ENCODE results near the gene LSMEM2.

The LSMEM2 gene

DNA sequence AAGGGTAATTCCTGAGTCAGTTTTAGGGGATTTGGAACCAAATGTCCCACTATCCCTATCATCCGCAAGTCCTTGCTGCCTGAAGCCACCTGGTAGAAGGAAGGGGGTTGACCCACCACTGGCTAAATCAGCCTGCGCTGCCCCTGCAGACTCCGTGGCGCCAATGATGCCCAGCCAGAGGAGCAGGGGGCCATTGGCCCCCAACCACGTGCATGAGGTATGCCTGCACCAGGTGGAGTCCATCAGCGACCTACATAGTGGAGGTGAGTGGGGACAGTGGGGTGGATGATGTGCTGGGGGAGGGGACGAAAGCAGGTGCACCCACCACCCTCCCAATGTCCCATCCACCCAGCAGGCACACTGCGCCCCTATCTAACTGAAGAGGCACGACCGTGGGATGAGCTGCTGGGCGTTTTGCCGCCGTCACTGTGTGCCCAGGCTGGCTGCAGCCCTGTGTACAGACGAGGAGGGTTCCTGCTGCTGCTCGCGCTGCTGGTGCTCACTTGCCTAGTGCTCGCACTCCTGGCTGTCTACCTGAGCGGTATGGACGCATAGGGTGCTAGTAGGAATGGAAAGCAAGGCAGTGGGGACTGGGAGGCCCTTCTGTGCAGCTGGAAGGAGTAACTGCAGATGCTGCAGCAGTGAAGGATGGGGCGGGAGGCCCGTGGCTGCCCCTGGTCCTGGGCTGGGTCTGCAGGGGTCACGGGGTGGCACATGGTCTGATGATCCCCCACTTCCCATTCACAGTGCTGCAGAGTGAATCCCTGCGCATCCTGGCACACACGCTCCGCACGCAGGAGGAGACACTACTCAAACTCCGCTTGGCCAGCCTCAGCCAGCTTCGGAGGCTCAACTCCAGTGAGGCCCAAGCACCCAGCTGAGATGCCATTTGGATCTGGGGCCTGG is 7.7 kb downstream of the LSMEM2 start:
- DNase-seq = no peak

DNA sequence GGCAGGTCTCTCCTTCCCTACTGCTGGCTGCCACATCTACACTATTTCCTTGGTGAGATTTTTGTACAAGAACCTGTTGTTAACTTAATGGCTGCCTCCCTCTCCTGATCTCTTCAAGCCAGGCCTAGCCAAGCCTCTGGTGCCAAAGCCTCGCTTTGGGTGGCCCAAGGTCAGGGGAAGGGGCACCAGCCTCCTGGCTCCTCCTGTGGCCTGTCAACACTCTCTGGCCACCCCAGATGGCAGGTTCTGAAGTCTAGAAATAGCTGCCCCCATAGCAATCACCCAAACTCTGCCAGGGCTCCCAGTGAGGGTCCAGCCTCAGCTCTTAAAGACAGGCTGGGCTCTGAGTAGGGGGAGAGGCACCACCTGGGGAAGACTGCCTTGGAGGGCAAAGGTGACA is 8.4 kb downstream of the LSMEM2 start:
- no peak for DNase-seq

DNA sequence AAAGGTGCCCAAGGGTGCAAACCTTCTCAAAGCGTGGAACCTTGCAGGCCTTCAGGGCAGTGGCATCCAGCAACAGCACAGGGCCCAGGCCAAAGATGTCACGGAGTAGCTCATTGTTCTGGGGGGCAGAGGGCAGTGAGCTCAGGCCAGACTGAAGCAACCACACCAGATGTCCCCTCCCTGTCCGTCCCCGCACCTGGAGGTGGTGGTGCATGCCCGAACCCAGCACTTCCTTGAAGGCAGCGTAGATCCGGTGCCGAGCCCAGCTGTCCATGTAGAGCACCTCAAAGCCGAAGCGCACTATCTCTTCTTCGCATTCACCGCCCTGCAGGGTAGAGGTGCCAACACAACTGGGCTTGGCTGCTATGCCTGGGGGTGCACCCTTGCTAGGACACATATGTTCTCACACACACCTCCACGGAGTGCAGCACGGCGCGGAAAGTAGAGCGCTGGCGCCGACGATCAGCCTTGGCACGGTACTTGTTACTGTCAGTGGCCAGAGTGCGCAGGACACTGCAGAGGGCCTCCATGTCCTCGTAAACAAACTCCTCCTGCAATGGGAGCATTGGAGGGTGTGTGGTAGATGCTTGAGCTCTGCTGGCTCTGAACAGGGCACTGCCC is 9.6 kb downstream of the LSMEM2 start:
- DNase-seq = no peak

DNA sequence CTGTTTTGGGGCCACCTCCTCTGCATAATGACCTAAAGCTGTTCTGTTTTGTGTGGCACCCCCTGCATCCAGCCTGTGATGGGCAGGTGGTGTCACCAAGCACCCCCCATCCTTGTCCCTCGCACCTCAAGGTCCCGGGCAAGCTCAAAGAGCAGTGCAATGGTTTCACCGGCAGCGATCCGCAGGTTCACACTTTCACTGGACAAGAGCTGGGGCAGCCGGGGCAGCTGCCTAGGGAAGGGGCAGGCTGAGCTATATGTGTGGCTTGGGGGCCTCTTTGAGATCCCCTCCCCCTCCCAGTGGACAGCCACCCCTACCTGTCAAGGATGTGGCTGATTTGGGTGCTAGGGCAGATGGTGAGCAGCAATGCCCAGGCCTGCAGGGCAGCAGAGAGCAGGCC is 10.2 kb downstream of the LSMEM2 start:
- DNase-seq = no peak

DNA sequence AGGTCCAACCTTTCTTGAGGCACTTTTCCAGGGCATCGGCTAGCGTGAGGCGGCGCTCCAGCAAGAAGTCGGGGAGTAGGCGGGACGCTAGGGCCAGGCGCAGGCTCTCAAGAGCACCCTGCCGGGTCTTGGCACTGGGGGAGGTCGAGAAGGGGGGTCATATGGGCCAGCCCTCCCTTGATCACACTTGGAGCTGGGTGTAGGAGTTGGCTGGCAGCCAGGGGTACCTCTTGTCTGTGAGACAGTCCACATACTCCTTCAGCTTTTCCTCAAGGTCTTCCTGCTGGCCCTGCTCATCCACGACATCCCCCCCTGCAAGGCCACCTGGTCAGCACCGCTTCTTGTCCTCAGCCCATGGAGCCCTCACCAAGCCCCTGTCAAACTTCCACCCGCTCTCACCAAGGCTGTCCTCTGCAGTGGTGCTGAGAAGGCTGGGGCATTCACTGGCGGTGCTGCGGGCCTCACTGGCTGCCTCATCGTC is 11.3 kb downstream of the LSMEM2 start:
- DNase-seq = no peak

DNA sequence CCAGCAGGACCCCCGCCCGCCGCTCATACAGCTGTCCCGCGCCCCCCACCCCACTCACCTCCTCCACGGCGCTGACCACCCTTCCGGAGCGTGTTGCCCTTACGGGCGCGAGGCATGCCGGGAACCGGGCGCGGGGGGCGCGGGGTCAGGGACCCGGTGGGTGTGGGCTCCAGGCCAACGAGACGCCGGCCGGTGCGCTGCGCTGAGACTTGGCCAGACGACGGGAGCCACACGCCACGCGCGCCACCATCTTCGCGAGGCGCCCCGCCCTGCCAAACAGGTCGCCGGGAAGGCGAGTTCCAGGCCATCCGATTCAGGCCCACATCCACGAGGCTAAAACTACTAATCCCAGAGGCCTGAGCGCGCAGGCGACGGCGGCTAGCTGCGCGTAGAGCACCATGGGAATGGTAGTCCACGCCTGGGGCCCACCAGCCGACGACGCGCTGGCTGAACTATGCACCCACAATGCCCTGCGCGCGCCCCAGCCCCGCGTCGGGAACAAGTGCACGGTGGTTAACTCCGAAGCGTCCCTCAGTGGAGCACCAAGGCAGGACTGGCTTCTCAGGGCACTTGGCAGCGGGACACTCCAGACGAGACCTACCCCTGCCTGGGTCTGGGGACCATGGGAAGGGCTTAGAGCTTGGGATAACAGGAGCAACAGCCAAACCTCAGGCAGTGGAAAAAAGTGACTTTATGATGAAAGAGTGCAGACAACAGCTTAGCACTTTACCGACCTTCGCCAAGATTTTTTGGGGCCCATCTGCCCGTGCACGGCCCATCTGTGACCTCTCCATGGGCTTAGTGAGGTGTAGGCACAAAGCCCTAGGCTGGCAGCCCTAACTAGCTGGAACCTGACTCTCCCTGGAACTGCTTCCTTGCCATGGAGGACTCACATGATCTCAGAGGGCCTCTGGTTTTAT is 13.5 kb downstream of the LSMEM2 start, which contains the start of gene IFRD2:
IFRD2 (minus strand) TSS at position 271 of the 920 bp plus-strand sequence; CDS start at position 116, 155 bp downstream.
- peak; percentile 61 for DNase-seq

DNA sequence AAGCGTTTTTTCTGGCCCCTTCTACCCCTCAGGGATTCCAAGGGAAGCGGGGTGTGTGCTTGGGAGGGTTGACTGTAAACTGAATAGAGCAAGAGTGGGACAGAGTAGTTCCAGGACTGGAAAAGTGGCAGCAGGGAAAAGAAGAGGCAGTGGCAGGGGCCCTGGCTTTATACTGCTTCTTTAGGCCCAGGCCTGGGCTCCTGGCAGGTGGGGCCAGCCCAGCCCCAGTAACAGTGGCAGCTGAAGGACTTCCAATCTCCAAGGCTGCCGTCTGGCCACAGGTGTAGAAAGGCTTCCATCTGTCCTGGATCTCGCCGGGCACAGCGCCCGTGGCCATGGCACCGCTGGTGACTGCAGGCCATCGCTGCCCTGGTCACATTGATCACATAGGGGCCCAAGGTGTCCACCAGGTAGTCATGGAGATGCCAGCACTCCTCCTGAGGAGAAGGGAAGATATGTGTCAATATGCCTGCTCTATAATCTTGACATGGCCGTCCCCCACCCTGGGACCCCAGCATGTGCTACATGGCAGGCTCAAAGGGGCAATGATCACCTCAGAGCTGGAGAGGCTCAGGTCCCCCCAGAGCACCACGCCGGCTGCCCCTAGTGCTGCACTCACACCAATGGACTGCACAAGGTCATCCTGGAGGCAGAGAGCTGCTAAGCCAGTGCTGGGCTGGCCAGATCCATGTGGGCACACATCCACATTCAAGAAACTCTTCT is 14.4 kb downstream of the LSMEM2 start:
- DNase-seq = no peak

DNA sequence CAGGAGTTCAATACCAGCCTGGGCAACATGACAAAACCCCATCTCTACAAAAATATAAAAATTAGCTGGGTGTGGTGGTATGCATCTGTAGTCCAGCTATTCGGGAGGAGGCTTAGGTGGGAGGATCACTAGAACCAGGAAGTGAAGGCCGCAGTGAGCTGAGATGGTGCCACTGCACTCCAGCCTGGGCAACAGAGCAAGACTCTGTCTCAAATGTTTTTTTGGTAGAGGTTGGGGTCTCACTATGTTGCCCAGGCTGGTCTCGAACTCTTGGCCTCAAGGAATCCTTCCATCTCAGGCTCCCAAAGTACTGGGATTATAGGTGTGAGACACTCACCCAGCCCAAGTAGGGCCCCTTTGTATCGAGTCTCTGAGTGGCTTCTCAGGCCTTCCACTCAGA is 15.2 kb downstream of the LSMEM2 start:
- DNase-seq = no peak

DNA sequence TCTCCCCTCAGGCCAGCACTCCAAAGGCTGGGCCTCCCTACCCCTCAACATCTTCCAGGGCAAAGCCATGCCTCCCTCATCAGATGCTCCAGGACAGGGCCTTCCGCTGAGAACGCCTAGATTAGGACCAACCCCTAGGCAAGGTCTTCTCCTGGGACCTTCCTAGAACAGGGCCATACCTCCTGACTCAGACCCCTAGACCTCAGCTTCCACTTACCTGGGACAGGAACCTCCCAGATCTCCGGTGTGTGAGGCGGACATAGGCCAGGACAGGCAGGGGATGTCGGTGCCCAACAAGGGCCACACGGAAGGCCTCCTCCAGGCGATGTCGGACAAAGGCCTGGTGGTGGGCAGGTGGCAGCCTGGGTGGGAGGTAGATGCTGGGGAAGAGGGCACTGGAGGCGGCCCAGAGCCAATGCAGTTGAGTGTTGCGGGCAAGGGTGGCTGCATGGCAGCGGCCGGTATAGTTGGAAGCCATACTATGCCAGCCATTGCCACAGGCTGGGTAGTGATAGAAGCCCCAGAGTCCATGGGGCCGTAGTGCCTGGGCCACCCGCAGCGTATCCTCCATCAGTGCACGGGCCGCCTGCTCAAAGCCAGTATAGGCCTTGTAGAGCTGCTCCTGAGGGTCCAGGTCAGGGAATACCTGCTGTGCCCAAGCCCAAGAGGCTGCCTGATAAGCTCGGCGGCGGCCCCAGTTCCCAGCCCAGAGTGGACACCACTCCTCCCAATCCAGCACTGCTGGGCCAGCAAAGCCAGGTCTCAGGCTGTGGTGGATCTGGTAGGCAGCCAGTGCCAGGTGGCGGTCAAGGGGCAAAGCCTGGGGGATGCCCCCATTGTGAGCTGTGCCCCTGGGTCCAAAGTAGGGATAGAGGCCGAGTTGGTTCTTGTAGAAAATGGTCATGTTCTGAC is 15.9 kb downstream of the LSMEM2 start:
- DNase-seq = no peak

DNA sequence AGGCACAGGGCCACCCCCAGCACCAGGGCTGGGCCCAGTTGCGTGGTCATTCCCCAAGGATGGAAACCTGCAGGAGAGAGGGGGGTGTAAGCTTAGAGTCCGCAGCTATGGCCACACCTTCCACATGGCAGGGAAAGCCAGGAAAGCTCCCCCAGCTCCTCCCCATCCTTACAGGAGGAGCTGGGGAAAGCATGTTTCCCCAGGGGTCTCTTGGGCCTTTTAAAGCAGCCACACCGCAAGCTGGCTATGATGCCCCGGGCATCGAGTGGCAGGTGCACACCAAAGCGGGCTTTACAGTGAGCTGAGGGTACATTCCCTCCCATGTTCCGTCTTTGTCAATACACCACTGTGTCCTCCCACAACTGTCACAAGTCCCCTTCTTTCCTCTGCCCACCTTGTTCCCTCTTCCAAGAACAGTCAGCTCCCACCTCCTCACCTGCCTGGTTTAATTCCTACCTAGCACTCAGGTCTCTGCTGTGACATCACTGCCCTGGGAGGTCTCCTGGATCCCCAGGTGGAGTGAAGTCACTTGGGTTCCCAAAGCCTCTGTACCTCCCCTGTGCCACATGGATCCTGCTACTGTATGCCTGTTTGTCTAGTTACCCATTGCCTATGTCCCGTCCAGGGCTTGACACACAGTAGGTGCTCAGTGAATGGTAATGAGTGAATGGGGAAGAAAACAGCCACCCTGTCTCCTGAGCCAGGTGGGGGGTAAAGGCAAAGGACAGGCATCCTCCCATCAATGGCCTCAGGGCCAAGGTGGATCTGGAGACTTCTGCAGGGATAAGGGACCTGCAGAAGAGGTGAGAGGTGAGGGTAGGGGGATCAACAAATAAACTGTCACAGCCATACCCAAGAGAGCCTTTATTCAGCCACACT is 16.9 kb downstream of the LSMEM2 start:
- DNase-seq = no peak

DNA sequence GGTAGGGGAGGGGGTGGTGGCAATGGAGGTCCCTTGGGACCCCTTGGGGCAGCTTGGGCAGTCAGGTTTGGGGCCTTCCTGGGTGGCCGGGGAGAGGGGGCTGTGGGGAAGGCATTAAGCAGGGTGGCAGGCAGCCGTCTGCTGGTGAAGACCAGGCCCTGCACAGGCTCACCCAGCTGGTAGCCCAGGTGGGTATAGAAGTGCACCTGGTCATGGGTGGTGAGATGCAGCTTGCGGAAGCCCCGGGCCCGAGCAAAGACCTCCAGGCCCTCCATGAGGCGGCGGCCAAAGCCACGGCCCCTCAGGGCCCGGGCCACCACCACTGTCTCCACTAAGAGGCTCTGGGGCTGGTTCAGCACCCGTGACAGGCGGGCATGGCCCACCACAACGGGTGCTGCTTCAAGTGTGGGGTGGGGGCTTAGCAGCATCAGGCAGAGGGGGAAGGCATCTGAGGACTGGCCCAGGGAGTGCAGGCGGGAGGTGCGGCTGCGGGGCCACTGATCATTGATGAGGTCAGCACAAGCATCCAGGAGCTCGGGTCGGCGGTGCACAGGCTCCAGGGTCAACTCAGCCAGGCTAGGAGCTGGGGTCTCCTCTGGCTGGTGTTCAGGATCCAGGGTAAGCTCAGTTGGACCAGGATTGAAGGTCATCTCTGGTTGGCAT is 18.0 kb downstream of the LSMEM2 start:
- DNase-seq = no peak

DNA sequence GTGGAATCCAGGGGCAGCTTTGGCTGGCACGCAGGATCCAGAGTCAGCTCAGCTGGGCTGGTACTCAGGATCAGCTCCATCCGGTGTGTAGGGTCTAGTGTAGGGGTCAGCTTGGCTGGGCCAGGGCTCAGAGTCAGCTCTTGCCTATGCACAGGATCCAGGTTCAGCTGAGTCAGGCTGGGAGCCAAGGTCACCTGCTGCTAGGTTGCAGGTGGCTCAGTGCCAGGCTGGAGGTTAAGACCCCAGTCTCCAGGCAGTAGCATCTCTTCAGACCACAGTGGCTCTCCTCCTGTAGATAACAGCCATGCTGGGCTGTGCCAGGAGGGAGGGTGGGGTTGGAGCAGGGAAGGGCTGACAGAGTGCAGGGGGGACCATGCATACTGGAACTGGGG is 18.5 kb downstream of the LSMEM2 start:
- no peak for DNase-seq

DNA sequence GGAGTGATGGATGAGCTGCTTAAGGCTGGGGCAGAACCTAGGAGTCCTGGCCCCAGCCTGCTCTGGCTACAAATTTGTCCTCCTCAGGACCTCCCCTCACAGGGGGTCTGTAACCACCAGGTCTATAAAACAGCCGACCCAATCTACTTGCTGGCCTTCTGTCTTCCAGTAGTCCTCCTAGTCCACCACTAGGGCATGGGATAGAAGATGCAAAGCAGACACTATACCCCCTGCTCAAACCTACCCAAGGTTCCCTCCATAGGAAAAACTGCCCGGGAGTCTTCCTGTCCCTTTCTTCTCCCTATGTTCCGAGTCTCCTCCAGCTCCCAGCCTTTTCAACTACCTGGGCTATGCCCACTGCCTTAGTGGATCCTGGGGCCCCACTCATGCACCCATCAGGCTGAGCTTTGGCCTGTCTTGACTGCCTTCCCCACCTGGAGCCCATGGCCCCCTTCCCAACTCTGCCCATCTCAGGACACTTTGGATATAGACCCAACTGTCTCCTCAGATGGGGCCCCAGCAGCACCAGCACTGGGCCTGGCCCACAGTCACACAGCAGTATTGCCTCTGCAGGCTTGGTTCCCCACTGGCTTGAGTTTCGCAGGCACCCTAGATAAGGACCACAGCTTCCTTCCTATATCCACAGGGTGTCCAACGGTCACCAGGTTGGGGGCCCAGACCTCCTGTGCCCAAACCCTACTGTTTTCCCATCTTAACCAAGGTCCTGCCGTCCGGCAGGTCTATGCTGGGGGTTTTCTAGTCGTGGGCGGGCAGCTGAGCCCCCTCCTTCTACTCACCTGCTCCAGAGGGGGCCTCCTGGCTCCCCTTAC is 19.2 kb downstream of the LSMEM2 start:
- no peak for DNase-seq

DNA sequence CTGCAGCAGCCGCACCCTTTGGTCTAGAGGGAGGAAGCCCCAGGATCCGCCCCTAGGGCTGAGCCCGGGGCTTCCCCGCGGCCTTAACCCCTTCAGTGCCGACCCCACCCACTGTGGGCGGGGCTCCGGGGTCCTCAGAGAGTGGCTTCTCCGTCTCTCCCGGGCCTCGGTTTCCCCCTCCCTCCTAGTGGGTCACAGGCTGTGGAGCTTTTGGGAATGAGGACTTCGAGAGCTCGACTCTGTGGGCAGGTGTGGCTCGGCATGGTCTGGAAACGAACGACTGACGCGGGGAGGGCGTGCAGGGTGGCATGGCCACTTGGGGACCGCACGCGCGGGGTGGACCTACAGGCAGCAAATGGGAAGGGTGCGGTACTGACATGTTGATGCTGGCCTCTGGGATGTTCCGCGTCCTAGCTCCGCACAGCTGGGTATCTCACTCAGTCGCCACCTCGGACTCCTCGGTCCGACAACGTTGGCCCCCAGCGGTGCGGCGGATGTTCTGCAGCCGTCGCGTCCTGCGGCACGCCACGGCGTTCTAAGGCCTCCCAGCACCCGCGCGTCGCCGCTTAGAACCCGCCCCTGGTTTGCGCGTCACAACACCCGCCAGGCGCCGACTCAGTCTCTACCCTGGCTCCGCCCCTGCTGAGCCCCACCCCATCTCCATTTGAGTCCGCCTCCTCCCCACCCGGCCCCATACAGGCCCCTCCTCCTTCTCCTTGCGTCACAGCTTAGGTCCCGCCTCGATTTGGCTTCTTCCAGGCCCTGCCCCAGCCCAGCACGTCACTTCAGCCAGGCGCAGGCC is 20.1 kb downstream of the LSMEM2 start, which contains the start of the genes HYAL3 and NAA80:
HYAL3 (minus strand) TSS at position 570 of the 802 bp plus-strand sequence. CDS start 3,803 bp downstream, outside the sequence.
NAA80 (minus strand) TSS at position 570 of the 802 bp plus-strand sequence. CDS start 1,942 bp downstream, outside the sequence.
- peak; percentile 74 for DNase-seq

DNA sequence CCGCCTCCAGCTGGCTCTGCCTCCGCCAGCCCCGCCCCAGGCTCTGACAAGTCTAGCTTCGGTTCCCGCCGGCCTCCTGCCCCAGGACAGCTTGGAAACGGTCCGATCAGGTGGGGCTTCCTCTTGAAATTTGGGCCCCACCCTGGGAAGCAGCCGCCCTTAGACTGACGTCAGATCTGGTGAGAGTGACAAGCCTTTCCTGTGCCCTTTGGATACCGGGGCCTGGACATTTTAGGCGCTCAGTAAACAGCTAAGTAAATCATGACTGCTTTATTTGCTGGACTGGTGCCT is 20.7 kb downstream of the LSMEM2 start:
- no peak for DNase-seq

DNA sequence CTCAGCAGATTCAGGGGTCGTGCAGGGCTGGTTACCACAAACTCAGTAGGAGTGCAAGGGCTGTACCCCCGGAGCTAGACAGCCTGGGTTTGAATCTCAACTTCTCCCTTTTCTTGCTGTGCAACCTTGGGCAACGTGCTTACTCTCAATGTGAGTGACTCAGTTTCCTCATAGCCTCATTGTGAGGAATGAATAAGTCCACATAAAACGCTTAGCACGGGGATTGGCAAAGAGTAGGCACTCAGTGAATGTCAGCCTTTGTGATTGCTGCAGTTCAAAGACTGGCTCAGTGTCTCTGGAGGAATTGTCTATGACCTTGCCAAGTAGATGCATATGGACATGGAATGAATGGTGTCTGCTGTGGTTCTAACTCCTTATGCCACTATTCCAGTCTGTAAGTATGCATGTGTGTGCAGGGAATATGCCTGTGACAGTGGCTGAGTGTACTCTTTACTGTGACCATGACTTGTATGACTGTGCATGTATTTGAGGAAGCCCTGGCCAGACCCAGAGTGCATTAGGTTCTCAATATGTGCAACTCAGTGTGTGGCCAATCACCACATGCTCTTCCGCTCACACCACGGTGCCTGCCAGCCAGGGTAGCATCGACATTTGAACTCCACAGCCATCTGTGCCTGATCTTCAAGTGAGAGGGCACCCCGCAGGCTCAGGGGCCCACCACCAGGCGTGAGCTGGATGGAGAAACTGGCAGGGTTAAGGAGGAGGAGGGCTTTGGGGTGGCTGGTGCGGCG is 21.2 kb downstream of the LSMEM2 start:
- no peak for DNase-seq

DNA sequence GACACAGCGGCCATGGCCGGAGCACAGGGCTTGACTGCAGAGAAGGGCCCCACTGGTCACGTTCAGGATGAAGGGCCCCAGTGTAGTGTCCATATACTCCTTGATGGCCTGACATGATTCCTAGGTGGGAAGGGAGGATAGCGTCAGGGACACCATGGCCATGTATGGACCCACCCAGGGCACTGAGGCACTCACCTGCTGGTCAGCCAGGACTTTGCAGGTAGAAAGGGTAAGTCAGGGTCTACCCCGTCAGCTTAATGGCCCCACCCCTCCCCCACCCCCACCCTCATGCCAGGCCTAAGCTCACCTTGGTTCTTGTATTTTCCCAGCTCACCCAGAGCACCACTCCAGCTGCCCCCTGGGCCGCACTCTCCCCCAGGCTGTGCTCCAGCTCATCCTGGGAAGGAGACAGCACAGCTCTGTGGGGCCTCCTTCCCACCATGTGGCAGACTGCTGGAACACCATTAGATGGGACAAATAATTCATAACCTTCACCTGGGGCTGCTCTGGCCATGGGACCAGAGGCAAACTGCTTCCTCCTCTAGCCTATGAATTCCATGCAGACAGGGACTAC is 21.9 kb downstream of the LSMEM2 start:
- no peak for DNase-seq
